ENCODE measurements around the gene BDH1. TPM values are rescaled to one million over a fixed set of nuclear protein-coding genes. Genes with fewer than 3 reads are reported as not detected.
A peak's percentile ranks its signal among the peaks of the same experiment; 100 is the strongest.

BDH1 gene
- polyA plus RNA-seq, 1 donor (not counting 4 experiments of a cell fraction or from before 2014, with no cell fraction given) = 30.2 TPM

DNA sequence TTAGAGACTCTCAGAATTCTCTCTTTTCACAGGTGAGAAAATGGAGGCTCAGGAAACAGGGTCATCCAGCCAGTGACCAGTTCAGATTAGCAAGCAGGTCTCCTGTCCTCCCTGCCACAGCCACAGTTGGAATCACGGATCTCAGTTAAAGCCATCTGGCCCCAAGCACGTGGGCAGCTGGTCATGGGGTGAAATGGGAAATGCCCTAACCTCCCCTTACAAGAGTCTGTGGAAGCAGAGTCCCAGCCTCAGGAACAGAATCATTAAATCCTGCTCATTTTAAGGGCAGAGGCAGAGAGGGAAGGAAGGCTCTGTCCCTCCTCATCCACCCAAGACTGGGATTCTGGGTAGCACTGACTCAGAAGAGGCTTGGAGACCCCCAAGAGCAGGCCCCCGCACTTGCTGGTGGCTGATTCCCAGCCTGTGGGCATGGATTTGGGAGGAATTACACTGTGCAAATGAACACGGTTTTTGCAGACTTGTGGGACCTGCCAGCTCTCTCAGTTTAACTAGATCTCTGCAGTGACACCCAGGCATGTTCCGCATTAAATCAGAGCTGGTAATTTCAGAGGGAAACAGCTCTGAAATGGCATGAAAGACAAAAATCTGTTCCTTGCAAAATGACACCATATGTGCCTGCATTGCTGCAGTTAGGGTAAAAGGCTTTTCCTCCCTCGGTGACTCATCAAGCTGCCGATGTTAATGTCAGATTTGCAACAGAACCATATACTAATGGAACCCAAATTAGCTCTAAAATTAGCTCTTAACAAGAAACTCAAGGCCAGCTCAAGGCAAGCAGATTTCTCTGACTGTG is 89.0 kb downstream of the BDH1 start:
- H3K9me1 ChIP-seq (ENCODE audit: control insufficient read depth, extremely low read depth, insufficient read depth, low read length) = no peaks in the 10 kb centered on the region
- FAIRE-seq = peak; percentile 79
- H3K27ac ChIP-seq (ENCODE audit: control insufficient read depth, insufficient read depth, low read length) = peak overlapping the region; percentile 48
- TF ChIP-seq, protein P1, sequence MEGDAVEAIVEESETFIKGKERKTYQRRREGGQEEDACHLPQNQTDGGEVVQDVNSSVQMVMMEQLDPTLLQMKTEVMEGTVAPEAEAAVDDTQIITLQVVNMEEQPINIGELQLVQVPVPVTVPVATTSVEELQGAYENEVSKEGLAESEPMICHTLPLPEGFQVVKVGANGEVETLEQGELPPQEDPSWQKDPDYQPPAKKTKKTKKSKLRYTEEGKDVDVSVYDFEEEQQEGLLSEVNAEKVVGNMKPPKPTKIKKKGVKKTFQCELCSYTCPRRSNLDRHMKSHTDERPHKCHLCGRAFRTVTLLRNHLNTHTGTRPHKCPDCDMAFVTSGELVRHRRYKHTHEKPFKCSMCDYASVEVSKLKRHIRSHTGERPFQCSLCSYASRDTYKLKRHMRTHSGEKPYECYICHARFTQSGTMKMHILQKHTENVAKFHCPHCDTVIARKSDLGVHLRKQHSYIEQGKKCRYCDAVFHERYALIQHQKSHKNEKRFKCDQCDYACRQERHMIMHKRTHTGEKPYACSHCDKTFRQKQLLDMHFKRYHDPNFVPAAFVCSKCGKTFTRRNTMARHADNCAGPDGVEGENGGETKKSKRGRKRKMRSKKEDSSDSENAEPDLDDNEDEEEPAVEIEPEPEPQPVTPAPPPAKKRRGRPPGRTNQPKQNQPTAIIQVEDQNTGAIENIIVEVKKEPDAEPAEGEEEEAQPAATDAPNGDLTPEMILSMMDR (optimal IDR thresholded peaks at IDR 0.05 in 1 of 3, IDR thresholded peaks at IDR 0.05 in 1 of 3, conservative IDR thresholded peaks at IDR 0.05 in 1 of 3; ENCODE audit: extremely low read depth in 1 of 3, insufficient read depth in 2 of 3, low read length in 3 of 3) = no peak
- no peak for TF ChIP-seq EZH2 (IDR thresholded peaks at IDR 0.05; ENCODE audit: low read length)
- no peaks in the 10 kb centered on the region for H3K79me2 ChIP-seq (ENCODE audit: control insufficient read depth, insufficient read depth, low read length)
- dilution Hi-C loops (cut with MboI; ENCODE audit: extremely low pct_ligation_motif_present, low sequenced_read_pairs) = no loop called here
- no peaks in the 10 kb centered on the region for H3K9me3 ChIP-seq (ENCODE audit: control insufficient read depth, low read depth, low read length)
- peak overlapping the region; percentile 29 for H3K9ac ChIP-seq (ENCODE audit: control insufficient read depth, extremely low read depth, insufficient read depth, low read length)
- no peak for DNase-seq (ENCODE audit: low read depth, low spot score)
- H3K36me3 ChIP-seq (ENCODE audit: control insufficient read depth in 2 of 2, extremely low read depth in 1 of 2, insufficient read depth in 2 of 2, low read length in 2 of 2) = no peaks in the 10 kb centered on the region
- no peaks in the 10 kb centered on the region for H4K20me1 ChIP-seq (ENCODE audit: control insufficient read depth, extremely low read depth, insufficient read depth, low read length)
- H3K4me3 ChIP-seq (ENCODE audit: control insufficient read depth in 2 of 3, extremely low read depth in 1 of 3, insufficient read depth in 2 of 3, low read depth in 1 of 3, low read length in 3 of 3) = no peak overlapping the region
- peak overlapping the region; percentile 60 for H2AFZ ChIP-seq (ENCODE audit: control insufficient read depth, low read length)
- peak overlapping the region; percentile 61 for H3K4me2 ChIP-seq (ENCODE audit: control insufficient read depth, extremely low read depth, insufficient read depth, low read depth, low read length)
- no peaks in the 10 kb centered on the region for H3K27me3 ChIP-seq (ENCODE audit: control insufficient read depth, extremely low read depth, insufficient read depth, low read length)
- peaks cover 19% of the 10 kb centered on the region for H3K4me1 ChIP-seq (ENCODE audit: control insufficient read depth, extremely low read depth, insufficient read depth, low read length)

DNA sequence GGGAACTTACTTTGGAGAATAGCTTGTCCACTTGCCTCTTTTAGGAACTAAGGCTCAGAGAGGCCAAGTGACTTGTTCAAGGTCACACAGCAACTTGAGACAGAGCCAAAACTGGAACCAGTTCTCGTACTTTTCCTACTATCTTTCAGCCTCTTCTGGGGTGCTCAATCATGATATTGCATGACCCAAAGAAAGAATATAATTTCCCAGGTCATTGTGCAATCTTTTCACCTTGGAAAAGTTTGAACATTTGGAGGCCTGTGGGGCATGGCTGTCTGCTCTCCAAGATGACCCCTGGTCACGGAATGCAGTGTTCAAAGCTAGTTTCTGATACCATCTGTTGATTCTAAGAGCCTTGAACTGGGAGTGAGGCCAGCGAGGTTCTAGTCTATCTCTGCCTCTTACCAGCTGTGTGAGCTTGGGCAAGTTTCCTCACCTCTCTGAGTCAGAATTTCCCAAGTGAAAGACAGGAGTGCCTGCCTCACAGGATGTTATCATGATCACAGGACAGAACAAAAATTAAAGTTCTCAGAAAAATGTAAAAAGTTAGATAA is 89.7 kb downstream of the BDH1 start:
- Histone ChIP-seq H3K4me3 (ENCODE audit: control insufficient read depth in 2 of 3, extremely low read depth in 1 of 3, insufficient read depth in 2 of 3, low read depth in 1 of 3, low read length in 3 of 3) (no peak overlapping the region), H4K20me1 (ENCODE audit: control insufficient read depth, extremely low read depth, insufficient read depth, low read length) (no peaks in the 10 kb centered on the region), H3K36me3 (ENCODE audit: control insufficient read depth in 2 of 2, extremely low read depth in 1 of 2, insufficient read depth in 2 of 2, low read length in 2 of 2) (no peaks in the 10 kb centered on the region), H3K4me2 (ENCODE audit: control insufficient read depth, extremely low read depth, insufficient read depth, low read depth, low read length) (peak overlapping the region; percentile 61), H3K9me1 (ENCODE audit: control insufficient read depth, extremely low read depth, insufficient read depth, low read length) (no peaks in the 10 kb centered on the region), H3K9me3 (ENCODE audit: control insufficient read depth, low read depth, low read length) (no peaks in the 10 kb centered on the region), H3K27ac (ENCODE audit: control insufficient read depth, insufficient read depth, low read length) (peak overlapping the region; percentile 48), H3K9ac (ENCODE audit: control insufficient read depth, extremely low read depth, insufficient read depth, low read length) (peak overlapping the region; percentile 29), H3K4me1 (ENCODE audit: control insufficient read depth, extremely low read depth, insufficient read depth, low read length) (peaks cover 15% of the 10 kb centered on the region), H3K27me3 (ENCODE audit: control insufficient read depth, extremely low read depth, insufficient read depth, low read length) (no peaks in the 10 kb centered on the region), H2AFZ (ENCODE audit: control insufficient read depth, low read length) (no peak overlapping the region), H3K79me2 (ENCODE audit: control insufficient read depth, insufficient read depth, low read length) (no peaks in the 10 kb centered on the region)
- dilution Hi-C loops (cut with MboI; ENCODE audit: extremely low pct_ligation_motif_present, low sequenced_read_pairs) = no loop called here
- FAIRE-seq (peak; percentile 72), DNase-seq (ENCODE audit: low read depth, low spot score) (no peak)
- TF ChIP-seq EZH2 (IDR thresholded peaks at IDR 0.05; ENCODE audit: low read length) = no peak
- TF ChIP-seq, protein P1 (optimal IDR thresholded peaks at IDR 0.05 in 1 of 3, IDR thresholded peaks at IDR 0.05 in 1 of 3, conservative IDR thresholded peaks at IDR 0.05 in 1 of 3; ENCODE audit: extremely low read depth in 1 of 3, insufficient read depth in 2 of 3, low read length in 3 of 3) = no peak
